ENCODE results near the gene TCF7.
A peak's percentile ranks its signal among the peaks of the same experiment; 100 is the strongest.

Gene TCF7

DNA sequence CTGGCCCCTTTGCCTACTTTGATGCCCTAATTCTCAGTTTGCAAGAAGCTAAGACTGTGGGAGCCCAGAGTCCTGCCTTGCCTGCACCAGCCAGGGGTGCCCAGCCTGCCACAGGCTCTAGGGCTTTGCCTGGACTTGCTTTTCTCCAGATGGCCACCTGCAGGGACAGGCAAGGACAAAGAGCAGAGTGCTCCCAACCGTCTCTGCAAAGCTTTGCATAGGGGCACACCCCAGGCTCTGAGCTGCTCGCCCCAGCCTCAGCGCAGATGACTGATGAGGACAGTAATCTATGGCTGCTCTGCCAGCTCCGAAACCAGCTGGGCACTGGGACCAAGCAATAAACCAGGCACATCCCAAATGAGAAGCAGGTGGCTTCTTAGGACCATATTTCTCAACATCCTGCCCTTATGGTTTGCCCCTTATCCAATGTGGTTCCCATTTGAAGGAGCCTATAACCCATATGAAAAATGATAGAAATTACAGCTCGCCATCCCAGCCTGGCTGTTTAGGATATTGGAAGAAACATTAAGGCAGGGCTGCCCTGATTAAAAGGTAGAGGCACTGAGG, 25.4 kb upstream of the TCF7 start:
- no peak for DNase-seq (ENCODE audit: low read depth in 2 of 2, low spot score in 1 of 2)

DNA sequence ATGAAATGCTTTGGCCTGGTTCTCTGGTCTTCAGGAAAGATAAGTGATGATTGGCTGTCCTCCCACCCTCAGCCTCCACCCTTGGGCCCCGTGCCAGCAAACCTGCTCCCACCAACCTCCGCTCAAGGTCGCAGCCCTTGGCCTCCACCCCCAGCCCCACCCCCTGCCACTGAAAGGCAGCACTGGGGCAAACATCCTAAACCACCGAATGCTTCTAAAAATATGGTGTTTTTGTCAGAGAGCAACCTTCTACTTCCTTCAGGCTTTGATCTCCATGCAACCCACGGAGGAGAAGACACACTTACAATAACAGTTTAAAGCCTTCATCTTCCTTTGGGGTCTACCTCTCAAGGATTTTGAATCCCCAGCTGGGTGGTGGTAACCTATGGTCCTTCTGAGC, 24.0 kb upstream of the TCF7 start:
- DNase-seq (ENCODE audit: low read depth in 2 of 2, low spot score in 1 of 2): no peak

DNA sequence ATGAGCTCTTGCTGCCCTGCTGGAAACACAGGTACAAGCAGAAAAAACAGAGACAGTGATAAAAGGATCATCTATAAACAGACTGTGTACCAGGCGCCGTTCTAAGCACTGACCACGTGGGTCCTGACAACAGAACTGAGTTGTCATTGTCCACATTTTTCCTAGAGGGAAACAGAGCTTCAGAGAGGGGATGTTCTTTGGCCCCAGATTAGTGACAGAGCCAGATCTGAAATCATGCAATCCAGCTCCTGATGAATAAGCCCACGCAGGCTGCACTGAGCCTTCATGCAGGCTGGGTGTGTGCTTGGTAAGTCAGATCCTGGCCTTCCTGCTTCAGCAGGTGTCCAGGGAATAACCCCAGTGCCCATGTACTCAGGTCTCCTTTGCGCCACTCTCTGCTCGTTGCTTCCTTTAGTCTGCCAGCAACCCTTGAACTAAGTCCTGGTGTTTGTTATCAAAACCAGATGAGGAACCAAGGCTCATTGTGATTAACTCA, 22.8 kb upstream of the TCF7 start:
- DNase-seq (ENCODE audit: low read depth in 2 of 2, low spot score in 1 of 2): no peak

- no peak for DNase-seq (ENCODE audit: low read depth in 2 of 2, low spot score in 1 of 2)
Observed at GRCh38 chr5:134092875-134093274, 21.6 kb upstream of the TCF7 start.

DNA sequence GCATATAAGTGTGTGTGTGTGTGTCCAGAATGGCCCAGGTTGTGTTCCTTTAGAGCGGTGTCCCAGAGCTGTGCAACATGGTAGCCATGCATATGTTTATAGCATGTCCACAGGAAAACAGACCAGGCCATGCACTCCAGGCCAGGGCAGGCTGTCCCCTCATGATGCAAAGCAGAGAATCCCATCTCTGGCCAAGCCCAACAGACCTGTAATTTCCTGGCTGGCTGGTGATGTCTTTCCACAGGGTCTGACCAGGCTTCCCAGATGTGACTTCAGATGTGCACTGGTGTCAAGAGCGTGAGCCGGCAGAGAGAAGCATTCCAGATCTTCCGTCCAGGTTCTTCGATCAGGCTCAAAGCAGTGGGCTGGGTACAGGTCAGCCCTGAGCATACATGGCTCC, 21.1 kb upstream of the TCF7 start:
- no peak for DNase-seq (ENCODE audit: low read depth in 2 of 2, low spot score in 1 of 2)

DNA sequence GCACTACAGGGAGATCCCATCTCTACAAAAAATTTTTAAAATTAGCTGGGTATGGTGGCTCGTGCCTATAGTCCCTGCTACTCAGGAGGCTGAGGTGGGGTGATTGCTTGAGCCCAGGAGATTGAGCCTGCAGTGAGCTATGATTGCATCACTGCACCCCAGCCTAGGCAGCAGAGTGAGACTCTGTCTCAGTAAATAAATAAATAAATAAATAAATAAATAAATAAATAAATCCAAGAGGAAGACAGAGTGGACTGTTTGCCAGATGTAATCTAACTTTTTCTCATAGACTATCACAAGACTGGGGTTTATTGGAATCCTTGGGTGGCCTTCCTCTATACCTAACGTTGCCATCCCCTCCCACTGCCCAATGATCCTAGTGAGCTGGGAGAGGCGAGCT, 19.2 kb upstream of the TCF7 start:
- no peak for DNase-seq (ENCODE audit: low read depth in 2 of 2, low spot score in 1 of 2)

DNA sequence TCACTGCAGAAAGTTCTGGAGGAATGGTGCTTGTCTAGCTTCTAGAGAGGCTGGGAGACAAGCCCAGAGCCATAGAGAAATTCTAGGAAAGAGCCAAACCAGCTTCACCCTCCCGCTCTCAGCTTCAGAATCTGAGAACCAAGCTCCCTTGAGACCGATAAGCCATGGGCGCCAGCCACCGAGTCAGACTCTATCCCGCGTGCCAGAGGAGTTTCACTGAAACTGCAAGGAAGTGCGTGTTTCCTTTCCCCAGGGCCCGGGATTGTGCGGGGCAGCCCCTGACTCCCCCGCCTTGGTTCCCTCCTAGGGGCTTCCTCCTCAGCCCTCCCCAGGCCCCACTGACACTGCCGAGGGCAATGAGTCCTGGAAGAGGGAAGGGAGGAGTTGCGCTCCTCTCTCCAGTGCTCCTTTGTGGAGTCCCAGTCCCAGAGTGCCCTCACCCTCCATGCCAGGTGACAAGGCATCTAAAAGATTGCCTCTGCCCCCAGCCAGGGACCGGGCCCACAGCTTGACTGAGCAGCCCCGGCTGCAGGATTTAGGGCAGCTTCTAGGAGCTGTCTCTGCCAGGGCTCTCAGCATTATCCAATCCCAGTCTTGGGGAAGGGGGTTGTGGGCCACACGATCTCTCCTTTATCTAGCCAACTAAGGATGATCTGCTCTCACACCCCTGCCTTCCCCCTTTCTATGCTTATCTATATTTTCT, 18.4 kb upstream of the TCF7 start:
- no peak for DNase-seq (ENCODE audit: low read depth in 2 of 2, low spot score in 1 of 2)

GRCh38 chr5:134097211-134097749, 17.2 kb upstream of the TCF7 start:
- DNase-seq (ENCODE audit: low read depth in 2 of 2, low spot score in 1 of 2): no peak

DNA sequence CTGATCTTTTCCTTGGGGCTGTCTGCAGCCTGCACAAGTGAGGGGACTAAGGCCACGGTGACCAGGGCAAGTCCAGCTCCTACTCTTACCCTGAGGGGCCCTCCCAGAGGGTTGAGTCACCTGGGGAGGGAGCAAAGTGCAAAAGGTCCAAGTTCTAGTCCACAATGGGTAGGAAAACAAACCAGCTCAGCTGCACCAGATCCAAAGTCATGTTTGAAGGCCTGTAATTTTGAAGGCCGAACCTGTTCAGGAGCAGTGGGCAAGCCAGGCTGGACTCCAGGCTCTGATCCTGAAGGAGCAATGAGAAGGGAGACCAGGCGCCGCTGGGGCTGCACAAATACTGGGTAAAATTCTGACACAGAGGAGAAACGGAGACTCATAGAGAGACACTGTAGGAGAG, 15.8 kb upstream of the TCF7 start:
- DNase-seq (ENCODE audit: low read depth in 2 of 2, low spot score in 1 of 2): no peak

DNA sequence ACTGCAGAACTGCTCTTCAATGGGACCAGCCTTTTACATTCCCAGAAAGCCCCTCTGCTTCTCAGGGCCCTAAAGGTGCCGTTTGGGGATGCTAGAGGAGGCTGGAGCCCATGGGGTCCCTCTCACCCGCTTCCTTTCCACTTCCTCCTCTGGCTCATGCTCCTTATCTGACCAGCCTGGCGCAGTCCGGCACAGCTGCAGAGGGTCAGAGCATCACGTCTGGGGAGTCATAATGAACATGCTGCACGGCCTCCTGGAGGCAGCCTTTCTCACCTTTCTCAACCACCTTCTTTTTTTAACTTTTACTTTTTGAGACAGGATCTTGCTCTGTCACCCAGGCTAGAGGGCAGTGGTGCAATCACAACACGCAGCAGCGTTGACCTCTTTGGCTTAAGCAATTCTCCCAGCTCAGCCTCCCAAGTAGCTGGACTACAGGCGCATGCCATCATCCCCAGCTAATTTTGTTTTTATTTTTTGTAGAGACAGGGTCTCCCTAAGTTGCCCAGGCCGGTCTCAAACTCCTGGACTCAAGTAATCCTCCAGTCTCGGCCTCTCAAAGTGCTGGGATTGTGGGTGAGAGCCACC, 15.1 kb upstream of the TCF7 start:
- DNase-seq (ENCODE audit: low read depth in 2 of 2, low spot score in 1 of 2): no peak

GRCh38 chr5:134099939-134100282, 14.6 kb upstream of the TCF7 start:
- no peak for DNase-seq (ENCODE audit: low read depth in 2 of 2, low spot score in 1 of 2)

DNA sequence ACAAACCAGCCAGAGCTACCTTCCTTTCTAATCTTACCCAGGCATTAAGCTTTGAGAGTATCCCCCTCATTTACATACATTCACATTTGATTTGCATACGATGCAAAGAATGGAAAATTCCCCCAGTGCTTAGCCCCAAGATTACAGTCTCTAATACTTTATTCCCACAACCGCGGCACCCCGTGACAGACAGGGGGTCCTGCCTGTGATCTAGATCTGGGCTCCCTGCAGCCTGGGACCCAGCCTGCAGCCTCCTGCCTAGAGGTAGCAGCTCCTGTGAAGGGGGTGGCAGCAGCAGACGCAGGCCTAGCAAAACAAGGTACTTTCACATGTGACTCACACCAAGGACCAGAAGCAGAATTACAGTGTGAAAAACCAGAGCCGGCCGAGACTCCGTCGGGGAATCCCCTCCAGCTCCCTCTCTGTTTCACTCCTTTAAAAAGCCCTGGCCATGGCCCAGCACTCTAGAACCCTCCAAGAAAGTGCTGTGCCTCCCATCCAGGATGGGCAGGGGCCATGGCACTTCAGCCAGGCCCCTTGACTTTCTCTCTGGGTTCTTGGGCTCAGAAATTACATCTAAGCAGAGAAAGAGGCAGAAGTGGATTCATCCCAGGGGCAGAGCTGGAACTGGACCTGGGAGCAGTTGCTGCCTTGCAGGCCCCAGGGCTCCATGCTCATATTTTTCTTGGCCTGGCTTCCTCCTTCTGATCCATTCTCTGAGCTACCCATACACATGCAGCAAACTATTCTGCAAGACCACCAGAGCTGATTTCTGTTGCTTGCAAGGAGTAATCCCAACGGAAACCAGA, 14.0 kb upstream of the TCF7 start:
- peak; percentile 57 to 72 for DNase-seq (ENCODE audit: low read depth in 2 of 2, low spot score in 1 of 2)

DNA sequence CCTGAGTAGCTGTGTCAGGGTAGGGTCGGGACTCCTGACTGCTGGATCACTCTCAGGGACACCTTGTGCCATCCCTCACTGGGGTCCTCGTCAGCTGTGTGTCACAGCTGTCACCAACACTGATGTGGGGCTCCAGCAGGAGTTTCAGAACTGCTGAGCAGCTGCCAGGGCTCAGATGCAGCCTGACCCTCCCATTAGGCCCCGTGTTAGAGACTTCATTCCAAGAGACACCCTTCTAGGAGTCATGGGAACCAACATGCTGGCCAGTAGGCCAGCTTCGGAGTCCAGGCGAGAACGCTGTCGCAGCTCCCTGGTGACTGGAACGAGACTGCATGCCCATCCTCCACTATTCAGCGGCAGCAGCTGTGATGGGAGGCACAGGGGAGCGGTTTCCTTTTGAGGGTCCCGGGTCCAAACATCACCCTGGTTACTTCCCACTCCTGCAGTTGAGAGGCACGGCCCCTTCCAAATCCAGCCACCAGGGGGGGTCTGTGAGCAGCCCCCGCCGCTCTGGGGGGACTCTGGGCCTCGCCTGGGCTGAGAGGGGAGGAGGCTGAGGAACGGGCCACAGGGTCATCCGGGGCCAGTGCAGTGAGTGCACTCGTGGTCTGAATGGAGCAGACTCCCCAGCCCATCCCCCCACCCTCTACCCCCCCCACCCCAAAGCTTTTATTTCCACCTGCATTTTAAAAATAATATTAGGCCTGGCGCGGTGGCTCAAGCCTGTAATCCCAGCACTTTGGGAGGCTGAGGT, 12.6 kb upstream of the TCF7 start:
- peak; percentile 52 to 68 for DNase-seq (ENCODE audit: low read depth in 2 of 2, low spot score in 1 of 2)

- DNase-seq (ENCODE audit: low read depth in 2 of 2, low spot score in 1 of 2): no peak
Observed at GRCh38 chr5:134103397-134103796, 11.1 kb upstream of the TCF7 start.

DNA sequence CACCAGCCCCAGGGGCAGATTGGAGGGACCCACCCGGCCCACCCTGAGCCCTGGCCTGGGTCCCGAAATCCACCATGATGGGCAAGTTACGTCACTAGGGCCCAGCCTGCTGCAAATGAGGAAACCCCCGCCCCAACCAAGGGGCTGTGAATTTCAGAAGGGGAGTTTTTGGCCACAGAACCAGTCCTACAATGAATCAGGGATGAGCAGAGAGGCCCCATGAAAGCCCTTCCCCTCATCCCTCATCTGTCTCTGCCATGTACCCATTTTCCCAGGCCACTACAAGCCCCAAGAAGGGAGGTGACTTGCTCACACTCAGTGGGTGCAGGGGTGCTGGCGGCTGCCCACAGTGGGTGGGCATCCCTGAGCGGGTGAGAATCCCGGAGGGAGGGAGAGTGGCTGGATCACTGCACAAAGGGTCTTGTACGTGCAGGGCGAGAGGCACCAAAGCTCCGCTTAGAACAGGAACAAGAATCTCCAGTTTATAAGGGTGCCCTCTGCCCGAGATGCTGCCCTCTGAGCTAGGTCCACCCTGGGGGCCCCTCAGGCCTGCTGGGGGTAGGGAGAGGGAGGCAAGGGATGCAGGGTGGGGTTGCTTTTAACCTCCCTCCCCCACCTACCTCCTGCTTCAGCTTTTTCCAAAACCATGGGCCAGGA, 10.4 kb upstream of the TCF7 start:
- DNase-seq (ENCODE audit: low read depth in 2 of 2, low spot score in 1 of 2): no peak

DNA sequence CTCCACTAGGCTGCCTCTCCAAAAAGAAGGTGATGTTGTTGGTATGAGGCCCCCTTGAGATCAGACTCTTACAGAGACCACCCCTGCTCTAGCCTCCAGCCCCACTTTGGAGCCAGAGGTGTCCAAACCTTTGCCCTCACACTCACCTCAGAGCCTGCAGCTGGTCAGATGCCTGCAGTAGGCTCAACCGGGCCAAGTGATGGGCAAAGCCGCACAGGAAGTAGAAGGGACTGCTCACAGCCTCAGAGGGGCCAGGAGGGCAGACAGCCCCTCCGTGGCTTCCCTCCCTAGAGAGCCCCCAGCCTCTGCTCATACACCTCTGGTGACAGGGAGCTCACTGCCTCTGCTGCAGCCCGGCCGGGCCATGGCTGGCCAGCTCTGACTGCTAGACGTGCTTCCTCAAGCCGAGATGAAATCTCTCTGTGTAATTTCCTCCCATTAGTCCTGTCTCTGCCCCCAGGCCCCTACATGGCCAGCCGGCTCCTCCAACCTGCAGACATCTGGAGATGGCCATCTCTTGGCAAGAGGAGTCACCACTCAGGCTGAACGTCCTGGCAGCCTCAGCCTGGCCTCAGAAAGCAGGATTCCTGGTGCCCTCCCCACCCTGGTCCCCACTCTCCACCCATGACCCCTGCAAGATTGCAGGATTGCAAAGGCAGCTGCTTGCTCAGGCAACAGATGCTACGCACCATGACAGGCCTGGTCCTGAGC, 7.3 kb upstream of the TCF7 start:
- no peak for DNase-seq (ENCODE audit: low read depth in 2 of 2, low spot score in 1 of 2)

GRCh38 chr5:134107779-134108178, 6.7 kb upstream of the TCF7 start:
- DNase-seq (ENCODE audit: low read depth in 2 of 2, low spot score in 1 of 2): no peak

DNA sequence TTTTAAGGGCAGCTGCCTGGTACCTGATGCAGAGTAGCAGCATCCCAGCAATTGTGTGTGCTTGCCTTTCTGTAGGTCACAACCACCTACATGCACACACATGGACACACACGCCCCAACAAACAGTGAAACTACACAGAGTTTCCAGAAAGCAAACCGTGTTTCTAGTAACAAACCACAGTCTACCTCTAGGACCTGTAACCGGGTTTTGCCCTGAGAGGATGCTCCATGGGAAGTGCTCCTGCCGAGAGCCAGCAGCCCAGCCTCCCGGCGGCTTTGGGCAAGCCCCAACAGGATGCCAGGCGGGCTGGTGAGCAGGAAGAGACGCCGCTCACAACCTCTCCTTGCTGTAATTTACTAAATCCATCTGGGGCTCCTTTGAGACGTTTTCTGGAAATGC, 4.1 kb upstream of the TCF7 start:
- no peak for DNase-seq (ENCODE audit: low read depth in 2 of 2, low spot score in 1 of 2)

GRCh38 chr5:134111741-134112647, 2.5 kb upstream of the TCF7 start:
- no peak for DNase-seq (ENCODE audit: low read depth in 2 of 2, low spot score in 1 of 2)
